Mesendoderm (in vitro differentiated cells): ENCODE results near the gene SPON2.

ENCODE experiments used
- DNase-seq: peaks from one replicate; pipeline ENCODE4 v3.0.0; 2013
- H2AK5ac ChIP-seq: 2 replicates; pipeline ENCODE4 v1.6.1; 2013; ENCODE audit warnings: low read length, inconsistent platforms
- H2BK120ac ChIP-seq: 2 replicates; pipeline ENCODE4 v1.6.1; 2013; ENCODE audit warnings: low read depth, mild to moderate bottlenecking, low read length, moderate library complexity, mixed read lengths
- H2BK15ac ChIP-seq: replicated peaks from 2 replicates; pipeline ENCODE4 v1.6.1; 2013; ENCODE audit warnings: low read depth, mild to moderate bottlenecking, moderate library complexity
- H2BK5ac ChIP-seq: 2 replicates; pipeline ENCODE4 v1.6.1; 2013; ENCODE audit warnings: low read length, inconsistent platforms
- H3K18ac ChIP-seq: 2 replicates; pipeline ENCODE4 v1.6.1; 2013; ENCODE audit warnings: mild to moderate bottlenecking, low read length, mixed read lengths
- H3K23ac ChIP-seq: one replicate; pipeline ENCODE4 v1.6.1; 2013; ENCODE audit warnings: low read length
- H3K27ac ChIP-seq: 2 replicates; pipeline ENCODE4 v1.5.1; 2013; ENCODE audit warnings: low read depth, mild to moderate bottlenecking, inconsistent platforms, low read length, moderate library complexity
- H3K27me3 ChIP-seq: 2 replicates; pipeline ENCODE4 v1.6.1; 2013; ENCODE audit warnings: low read length, control low read depth, mild to moderate bottlenecking, inconsistent platforms; ENCODE audit not compliant: insufficient read depth, poor library complexity
- H3K36me3 ChIP-seq: 2 replicates; pipeline ENCODE4 v1.6.1; 2013; ENCODE audit warnings: low read length, inconsistent platforms; ENCODE audit not compliant: control insufficient read depth, insufficient read depth
- H3K4ac ChIP-seq: one replicate; pipeline ENCODE4 v1.6.1; 2013; ENCODE audit warnings: low read depth, mild to moderate bottlenecking, low read length, moderate library complexity
- H3K4me1 ChIP-seq: 2 replicates; pipeline ENCODE4 v1.6.1; 2013; ENCODE audit warnings: low read depth, low read length, inconsistent platforms; ENCODE audit not compliant: control insufficient read depth
- H3K4me2 ChIP-seq: 2 replicates; pipeline ENCODE4 v1.6.1; 2013; ENCODE audit warnings: low read length
- H3K4me3 ChIP-seq: 2 replicates; pipeline ENCODE4 v1.5.1; 2013; ENCODE audit warnings: mild to moderate bottlenecking, low read length
- H3K56ac ChIP-seq: one replicate; pipeline ENCODE4 v1.6.1; 2013; ENCODE audit warnings: low read length
- H3K79me1 ChIP-seq: 2 replicates; pipeline ENCODE4 v1.6.1; 2013; ENCODE audit warnings: low read length, inconsistent platforms
- H3K79me2 ChIP-seq: 2 replicates; pipeline ENCODE4 v1.6.1; 2013; ENCODE audit warnings: mild to moderate bottlenecking, low read length; ENCODE audit not compliant: control insufficient read depth, insufficient read depth
- H3K9ac ChIP-seq: 2 replicates; pipeline ENCODE4 v1.6.1; 2013; ENCODE audit warnings: low read length, inconsistent platforms
- H4K5ac ChIP-seq: one replicate; pipeline ENCODE4 v1.6.1; 2013; ENCODE audit warnings: low read length
- H4K8ac ChIP-seq: one replicate; pipeline ENCODE4 v1.6.1; 2013; ENCODE audit warnings: low read depth, mild to moderate bottlenecking, control low read depth, low read length, moderate library complexity
- WGBS: extraction: QIAGEN DNeasy Blood & Tissue Kit; methylation state at CpG from one replicate; pipeline ENCODE4 v1.1.7; 2013; ENCODE audit warnings: low lambda C conversion rate, missing lambda C conversion rate; ENCODE audit not compliant: insufficient coverage; ENCODE audit errors: extremely low coverage; 5-methylcytosine and 5-hydroxymethylcytosine counted together

Gene SPON2

DNA sequence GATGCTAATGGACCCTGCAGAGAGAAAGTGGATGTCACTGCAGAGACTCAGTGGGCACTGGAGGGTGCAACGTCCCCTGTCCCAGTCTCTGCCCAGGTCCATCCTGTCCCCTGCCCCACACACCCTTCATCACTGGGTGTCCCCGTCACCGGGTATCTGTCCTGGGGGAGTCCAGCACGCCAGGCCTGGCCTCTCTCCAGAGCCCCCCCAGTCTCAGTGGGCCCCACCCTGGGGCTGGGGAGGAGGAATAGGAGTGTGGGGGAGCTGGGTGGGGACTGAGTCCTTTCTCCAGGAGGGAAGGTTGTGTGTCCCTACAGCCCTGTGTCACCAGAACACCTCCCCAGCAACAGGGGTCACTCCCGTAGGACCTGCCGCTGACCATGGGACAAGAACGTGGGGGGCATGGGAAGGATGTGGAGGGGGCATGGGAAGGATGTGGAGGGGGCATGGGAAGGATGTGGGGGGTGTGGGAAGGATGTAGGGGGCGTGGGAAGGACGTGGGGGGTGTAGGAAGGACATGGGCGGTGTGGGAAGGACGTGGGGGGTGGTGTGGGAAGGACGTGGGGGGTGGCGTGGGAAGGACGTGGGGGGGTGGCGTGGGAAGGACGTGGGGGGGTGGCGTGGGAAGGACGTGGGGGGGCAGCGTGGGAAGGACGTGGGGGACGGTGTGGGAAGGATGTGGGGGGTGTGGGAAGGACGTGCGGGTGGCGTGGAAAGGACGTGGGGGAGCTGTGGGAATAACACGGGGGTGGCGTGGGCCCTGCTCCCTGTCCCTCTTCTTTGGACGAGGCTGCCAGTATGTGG is 21.0 kb upstream of the SPON2 start:
- Histone ChIP-seq H3K9ac (no peak overlapping the region), H3K4me1 (no peaks in the 10 kb centered on the region), H2BK5ac (no peak overlapping the region), H3K4me2 (no peak overlapping the region), H2BK120ac (no peak overlapping the region), H3K79me1 (no peaks in the 10 kb centered on the region), H3K23ac (no peak overlapping the region), H4K8ac (no peak overlapping the region), H3K18ac (no peak overlapping the region), H2AK5ac (no peak overlapping the region), H3K36me3 (no peaks in the 10 kb centered on the region), H3K56ac (no peak overlapping the region), H2BK15ac (no peak overlapping the region), H3K4me3 (no peak overlapping the region), H3K27ac (no peak overlapping the region), H3K27me3 (no peaks in the 10 kb centered on the region), H3K79me2 (no peaks in the 10 kb centered on the region), H4K5ac (no peak overlapping the region), H3K4ac (no peak overlapping the region)
- no peak for DNase-seq
- 100% methylated on average over 2 of the region's 28 CpGs for WGBS

- no peak overlapping the region for H3K18ac ChIP-seq
- H3K4me1 ChIP-seq = no peaks in the 10 kb centered on the region
- H2AK5ac ChIP-seq = no peak overlapping the region
- DNase-seq = no peak
- no peak overlapping the region for H3K23ac ChIP-seq
- no peak overlapping the region for H3K9ac ChIP-seq
- H2BK15ac ChIP-seq = no peak overlapping the region
- no peak overlapping the region for H3K56ac ChIP-seq
- H4K5ac ChIP-seq = no peak overlapping the region
- no peaks in the 10 kb centered on the region for H3K79me2 ChIP-seq
- no peak overlapping the region for H3K4me3 ChIP-seq
- no peak overlapping the region for H3K27ac ChIP-seq
- H3K27me3 ChIP-seq = no peaks in the 10 kb centered on the region
- no peak overlapping the region for H4K8ac ChIP-seq
- no peaks in the 10 kb centered on the region for H3K79me1 ChIP-seq
- no peaks in the 10 kb centered on the region for H3K36me3 ChIP-seq
- no peak overlapping the region for H2BK5ac ChIP-seq
- H2BK120ac ChIP-seq = no peak overlapping the region
- WGBS = no CpG with 5 or more reads among the region's 13 CpGs
- H3K4me2 ChIP-seq = no peak overlapping the region
- H3K4ac ChIP-seq = no peak overlapping the region
Measured at GRCh38 chr4:1192493-1193205, 20.3 kb upstream of the SPON2 start.

GRCh38 chr4:1192091-1192492 is 19.7 kb upstream of the SPON2 start:
- Histone ChIP-seq H3K56ac (no peak overlapping the region), H4K8ac (no peak overlapping the region), H3K4me1 (no peaks in the 10 kb centered on the region), H3K4ac (no peak overlapping the region), H3K79me2 (no peaks in the 10 kb centered on the region), H3K4me2 (no peak overlapping the region), H3K27ac (no peak overlapping the region), H3K18ac (no peak overlapping the region), H2BK15ac (no peak overlapping the region), H2BK120ac (no peak overlapping the region), H3K79me1 (no peaks in the 10 kb centered on the region), H3K36me3 (no peaks in the 10 kb centered on the region), H2AK5ac (no peak overlapping the region), H3K9ac (no peak overlapping the region), H2BK5ac (no peak overlapping the region), H3K27me3 (no peaks in the 10 kb centered on the region), H3K23ac (no peak overlapping the region), H3K4me3 (no peak overlapping the region), H4K5ac (no peak overlapping the region)
- no peak for DNase-seq
- WGBS = no CpG with 5 or more reads among the region's 4 CpGs

DNA sequence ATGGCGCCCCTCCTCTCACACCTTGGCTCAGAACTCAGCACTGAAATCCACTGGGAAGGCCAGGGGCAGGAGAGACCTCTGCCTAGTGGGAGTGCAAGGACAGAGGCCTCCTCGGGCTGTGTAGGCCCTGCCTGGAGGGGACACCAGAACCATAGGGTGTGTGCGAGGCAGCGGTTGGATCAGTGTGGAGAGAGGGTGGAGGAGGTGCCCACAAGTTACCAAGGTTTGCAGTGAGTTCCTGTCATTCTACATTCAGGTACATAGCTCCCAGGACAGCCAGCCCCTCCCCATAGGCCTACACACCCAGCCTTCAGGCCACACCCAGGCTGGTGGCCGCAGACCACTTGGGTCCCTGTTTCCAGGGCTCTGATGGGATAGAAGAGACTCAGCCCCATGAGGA is 19.2 kb upstream of the SPON2 start:
- no peak overlapping the region for H3K27ac ChIP-seq
- no peak overlapping the region for H2BK15ac ChIP-seq
- H2BK5ac ChIP-seq = no peak overlapping the region
- no peaks in the 10 kb centered on the region for H3K36me3 ChIP-seq
- no peak overlapping the region for H3K4ac ChIP-seq
- H3K4me2 ChIP-seq = no peak overlapping the region
- H3K27me3 ChIP-seq = no peaks in the 10 kb centered on the region
- no peaks in the 10 kb centered on the region for H3K4me1 ChIP-seq
- no CpG with 5 or more reads among the region's 5 CpGs for WGBS
- DNase-seq = no peak
- no peak overlapping the region for H3K23ac ChIP-seq
- H2AK5ac ChIP-seq = no peak overlapping the region
- no peak overlapping the region for H4K5ac ChIP-seq
- H3K9ac ChIP-seq = no peak overlapping the region
- H4K8ac ChIP-seq = no peak overlapping the region
- no peak overlapping the region for H3K18ac ChIP-seq
- no peaks in the 10 kb centered on the region for H3K79me2 ChIP-seq
- H3K56ac ChIP-seq = no peak overlapping the region
- no peak overlapping the region for H2BK120ac ChIP-seq
- no peaks in the 10 kb centered on the region for H3K79me1 ChIP-seq
- H3K4me3 ChIP-seq = no peak overlapping the region

GRCh38 chr4:1187182-1187581 is 14.8 kb upstream of the SPON2 start:
- Histone ChIP-seq H3K4me1 (no peaks in the 10 kb centered on the region), H4K5ac (no peak overlapping the region), H3K4ac (no peak overlapping the region), H3K4me2 (no peak overlapping the region), H3K4me3 (no peak overlapping the region), H3K23ac (no peak overlapping the region), H3K27me3 (no peaks in the 10 kb centered on the region), H4K8ac (no peak overlapping the region), H2AK5ac (no peak overlapping the region), H2BK5ac (no peak overlapping the region), H3K79me2 (no peaks in the 10 kb centered on the region), H3K18ac (no peak overlapping the region), H3K79me1 (no peaks in the 10 kb centered on the region), H3K36me3 (no peaks in the 10 kb centered on the region), H3K27ac (no peak overlapping the region), H3K56ac (no peak overlapping the region), H3K9ac (no peak overlapping the region), H2BK120ac (no peak overlapping the region), H2BK15ac (no peak overlapping the region)
- DNase-seq = no peak
- no CpG with 5 or more reads among the region's 1 CpG for WGBS
